Omental fat pad (tissue), 4 donors: Measurements from ENCODE around the gene DYNC2H1. TPM values are rescaled to one million over a fixed set of nuclear protein-coding genes. Genes with fewer than 3 reads are reported as not detected.

Experiments
- ATAC-seq: fragments of 150-250 bp; one replicate; pipeline ENCODE4 v1.9.1; 2016; ENCODE audit warnings: mild to moderate bottlenecking, moderate library complexity; ENCODE audit not compliant: low FRiP score
- DNase-seq: peaks from one replicate; pipeline ENCODE4 v3.0.0-alpha.2; 2019; ENCODE audit warnings: low spot score
- total RNA-seq, 4 donors: library from RNA; depleted of rRNA; stranded (reverse); fragments of >200 nt; gene quantifications; one replicate each; pipeline ENCODE4 v1.1.0, GENCODE V29; 2016
- TF ChIP-seq, protein P1 (sequence below), 3 donors: fragments of 450-650 bp; IDR thresholded peaks; one replicate each; pipeline ENCODE4 v1.5.1; 2016 to 2017; ENCODE audit warnings: antibody characterized with exemption in 3 of 3, mild to moderate bottlenecking in 3 of 3, moderate library complexity in 2 of 3

The DYNC2H1 gene
- total RNA-seq, 4 donors from 2014 or later = 14.7 to 34.1 (median 23.7) TPM

DNA sequence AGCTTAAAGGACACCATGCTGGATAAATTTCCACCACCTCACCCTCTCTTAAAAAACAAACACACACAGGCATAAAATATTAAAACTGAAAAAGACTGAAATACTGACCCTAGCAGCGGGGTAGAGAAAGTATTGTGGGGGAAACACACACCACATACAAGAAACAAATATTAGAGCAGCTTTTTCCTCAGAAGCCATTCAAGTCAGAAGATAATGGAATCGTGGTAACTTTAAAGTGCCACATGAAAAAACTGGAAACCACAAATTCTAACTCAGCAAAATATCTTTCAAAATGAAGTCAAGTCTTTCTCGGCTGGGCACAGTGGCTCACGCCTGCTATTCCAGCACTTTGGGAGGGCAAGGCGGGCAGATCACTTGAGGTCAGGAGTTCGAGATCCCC lies 223.2 kb downstream of the DYNC2H1 start:
- no peak for DNase-seq
- TF ChIP-seq, protein P1, sequence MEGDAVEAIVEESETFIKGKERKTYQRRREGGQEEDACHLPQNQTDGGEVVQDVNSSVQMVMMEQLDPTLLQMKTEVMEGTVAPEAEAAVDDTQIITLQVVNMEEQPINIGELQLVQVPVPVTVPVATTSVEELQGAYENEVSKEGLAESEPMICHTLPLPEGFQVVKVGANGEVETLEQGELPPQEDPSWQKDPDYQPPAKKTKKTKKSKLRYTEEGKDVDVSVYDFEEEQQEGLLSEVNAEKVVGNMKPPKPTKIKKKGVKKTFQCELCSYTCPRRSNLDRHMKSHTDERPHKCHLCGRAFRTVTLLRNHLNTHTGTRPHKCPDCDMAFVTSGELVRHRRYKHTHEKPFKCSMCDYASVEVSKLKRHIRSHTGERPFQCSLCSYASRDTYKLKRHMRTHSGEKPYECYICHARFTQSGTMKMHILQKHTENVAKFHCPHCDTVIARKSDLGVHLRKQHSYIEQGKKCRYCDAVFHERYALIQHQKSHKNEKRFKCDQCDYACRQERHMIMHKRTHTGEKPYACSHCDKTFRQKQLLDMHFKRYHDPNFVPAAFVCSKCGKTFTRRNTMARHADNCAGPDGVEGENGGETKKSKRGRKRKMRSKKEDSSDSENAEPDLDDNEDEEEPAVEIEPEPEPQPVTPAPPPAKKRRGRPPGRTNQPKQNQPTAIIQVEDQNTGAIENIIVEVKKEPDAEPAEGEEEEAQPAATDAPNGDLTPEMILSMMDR (IDR thresholded peaks at IDR 0.05) = no peak

DNA sequence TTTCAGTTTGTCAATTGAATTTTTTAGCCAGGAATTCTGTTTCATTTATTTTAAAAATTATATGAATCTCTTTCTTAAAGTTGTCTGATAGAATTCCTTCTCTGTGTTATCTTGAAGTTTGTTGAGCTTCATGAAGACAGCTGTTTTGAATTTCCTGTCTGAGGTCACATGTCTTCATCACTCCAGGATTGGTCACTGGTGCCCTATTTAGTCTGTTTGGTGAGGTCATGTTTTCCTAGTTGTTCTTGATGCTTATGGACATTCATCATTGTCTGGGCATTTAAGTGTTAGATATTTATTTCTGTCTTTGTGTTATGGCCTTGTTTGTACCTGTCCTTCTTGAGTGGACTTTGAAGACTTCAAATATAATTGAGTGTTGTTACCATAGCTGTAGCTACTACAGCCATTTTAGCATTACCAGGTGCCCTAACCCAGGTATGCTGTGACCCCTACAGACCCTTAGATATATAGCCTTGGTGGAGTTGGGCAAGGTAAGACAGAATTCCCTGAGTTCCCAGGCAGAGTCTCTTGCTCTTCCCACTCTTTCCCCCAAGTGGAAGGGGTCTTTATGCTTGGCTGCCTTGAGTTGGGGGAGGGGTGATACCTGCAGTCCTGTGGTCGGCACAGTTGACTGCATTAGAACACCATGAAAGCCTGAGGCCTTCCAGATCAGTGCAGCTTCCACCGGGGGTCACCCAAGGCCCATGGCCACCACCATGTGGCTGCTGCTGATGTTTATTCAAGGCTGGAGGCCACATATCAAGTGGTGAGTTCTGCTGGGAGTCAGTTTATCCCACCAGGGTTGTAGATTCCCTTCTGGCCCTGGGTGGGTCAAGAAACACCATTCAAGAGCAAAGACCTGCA lies 229.6 kb downstream of the DYNC2H1 start:
- TF ChIP-seq, protein P1 (IDR thresholded peaks at IDR 0.05) = no peak
- ATAC-seq = no peak
- DNase-seq = no peak

More for the DNA sequence above, 223.2 kb downstream of the DYNC2H1 start:
- ATAC-seq = no peak

DNA sequence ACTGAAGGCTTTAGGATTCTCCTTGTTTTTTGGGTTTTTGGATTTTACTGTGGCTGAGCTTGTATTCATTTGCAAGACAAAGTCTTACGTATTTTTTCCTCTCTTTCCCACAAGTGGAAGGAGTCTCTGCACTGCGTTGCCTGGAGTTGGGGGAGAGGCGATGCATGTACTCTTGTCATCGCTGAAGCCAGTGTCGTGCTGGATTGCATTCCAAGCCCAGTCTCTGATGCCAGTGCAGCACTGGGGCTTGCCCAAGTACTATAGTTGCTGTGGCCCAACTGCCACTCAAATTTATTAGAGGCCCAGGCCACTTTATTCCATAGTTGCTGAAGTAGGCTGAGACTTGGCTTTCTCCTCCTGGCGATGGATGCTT lies 230.2 kb downstream of the DYNC2H1 start:
- DNase-seq = no peak
- TF ChIP-seq, protein P1 (IDR thresholded peaks at IDR 0.05) = no peak
- no peak for ATAC-seq

DNA sequence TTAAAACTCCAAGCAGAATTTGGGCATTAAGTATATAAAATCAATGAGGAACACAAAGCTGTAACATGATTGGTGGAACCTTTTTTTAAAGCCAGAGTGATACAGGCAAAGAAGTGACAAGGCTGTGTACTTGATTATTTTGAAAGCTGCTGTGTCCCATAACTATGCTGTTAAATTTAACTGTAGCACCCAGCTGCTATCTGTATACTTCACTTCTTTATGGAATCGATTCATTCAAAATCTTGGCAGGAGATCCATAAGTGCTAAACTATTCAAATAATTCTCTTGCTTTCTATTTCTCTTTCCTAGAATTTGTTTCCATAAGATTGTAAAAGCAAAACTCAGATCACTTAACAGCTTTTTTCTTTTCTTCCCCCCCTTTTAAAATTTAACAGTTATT lies 231.7 kb downstream of the DYNC2H1 start:
- ATAC-seq (no peak), DNase-seq (no peak)
- TF ChIP-seq, protein P1 (IDR thresholded peaks at IDR 0.05) = no peak

DNA sequence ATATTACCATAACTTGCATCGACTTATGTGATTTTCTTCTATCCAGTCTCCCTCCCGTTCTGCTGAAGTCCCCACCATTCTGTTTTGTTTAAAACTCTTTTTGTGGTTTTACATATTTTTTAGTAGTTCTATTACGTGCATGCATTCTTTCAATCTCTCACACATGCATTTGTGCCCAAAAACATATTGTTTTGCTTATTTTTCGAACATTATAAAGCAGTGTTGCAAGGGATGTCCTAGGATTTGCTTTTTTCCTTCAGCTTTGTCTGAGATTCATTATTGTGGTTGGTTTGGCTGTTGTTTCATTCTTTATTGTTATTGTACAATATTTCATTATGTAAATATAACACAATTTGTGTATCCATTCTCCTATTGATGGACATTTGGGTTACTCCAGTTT lies 235.7 kb downstream of the DYNC2H1 start:
- TF ChIP-seq, protein P1 (IDR thresholded peaks at IDR 0.05) = no peak
- ATAC-seq = no peak

DNA sequence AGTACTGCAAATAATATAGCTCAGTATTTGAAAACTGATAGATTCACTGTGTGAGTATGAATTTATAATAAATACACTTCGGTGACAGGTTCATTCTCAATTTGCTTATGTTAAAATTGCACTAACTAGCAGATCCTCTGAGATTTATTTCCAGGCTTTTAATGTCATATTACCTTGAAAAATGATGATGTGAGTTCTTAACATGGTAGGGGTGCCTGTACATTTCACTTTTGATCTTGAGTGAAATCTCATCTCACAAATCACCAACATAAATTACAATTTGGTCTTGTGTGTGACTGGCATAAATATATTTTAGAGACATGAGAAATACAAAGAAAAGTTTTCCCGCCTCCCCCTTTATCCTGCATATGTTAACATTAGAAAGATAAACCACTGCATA lies 240.4 kb downstream of the DYNC2H1 start:
- DNase-seq (no peak), ATAC-seq (no peak)
- TF ChIP-seq, protein P1 (IDR thresholded peaks at IDR 0.05) = no peak

More for the DNA sequence above, 235.7 kb downstream of the DYNC2H1 start:
- no peak for DNase-seq

DNA sequence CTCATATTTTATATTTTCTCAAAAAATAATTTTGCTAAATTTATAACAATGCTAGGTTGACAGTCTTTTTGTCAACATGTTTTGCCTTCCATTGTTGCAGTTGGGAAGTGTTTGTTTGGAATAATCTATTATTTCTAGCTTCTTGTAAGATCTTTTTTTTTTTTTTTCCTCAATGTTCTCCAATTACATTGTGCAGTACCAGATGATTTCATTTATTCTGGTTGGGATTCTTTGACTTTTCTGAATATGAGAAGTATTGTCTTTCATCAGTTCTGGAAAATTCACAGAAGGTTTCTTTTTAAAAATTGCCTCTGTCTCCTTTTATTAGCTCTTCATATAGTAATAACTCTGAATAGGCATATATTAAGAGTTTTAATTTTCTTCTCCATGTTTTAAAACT lies 245.4 kb downstream of the DYNC2H1 start:
- ATAC-seq (no peak), DNase-seq (no peak)
- TF ChIP-seq, protein P1 (IDR thresholded peaks at IDR 0.05) = no peak
